ENCODE data around the gene ZNF691.
"Not testable (repeated sequence)": the region's sequence is repeated elsewhere in the genome, so short reads cannot be mapped to it uniquely, and the experiment has no call there.

Gene ZNF691

DNA sequence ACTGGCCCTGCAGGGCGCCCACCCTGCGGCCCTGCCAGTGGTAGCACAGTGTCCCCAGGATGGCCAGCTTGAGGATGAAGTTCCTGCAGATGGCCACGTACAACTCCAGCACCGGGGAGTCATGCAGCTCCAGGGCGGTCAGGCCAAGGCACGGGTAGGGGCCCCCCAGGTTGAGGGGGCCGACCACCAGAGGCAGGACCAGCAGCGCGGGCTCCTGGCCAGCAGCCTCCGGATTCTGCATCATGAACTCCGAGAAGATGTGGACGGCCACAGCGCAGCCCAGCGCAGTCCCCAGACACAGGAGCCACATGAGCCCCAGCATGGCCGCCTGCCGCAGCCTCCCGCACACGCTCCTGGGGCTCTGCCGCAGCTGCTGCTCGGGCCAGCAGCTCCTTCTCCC is 41.0 kb downstream of the ZNF691 start:
- in situ Hi-C loops (cut with HindIII; ENCODE audit: low sequenced_read_pairs): no loop called here
- no peak overlapping the region for H3K4me3 ChIP-seq (ENCODE audit: low read depth, low read length)
- TF ChIP-seq, protein P1, sequence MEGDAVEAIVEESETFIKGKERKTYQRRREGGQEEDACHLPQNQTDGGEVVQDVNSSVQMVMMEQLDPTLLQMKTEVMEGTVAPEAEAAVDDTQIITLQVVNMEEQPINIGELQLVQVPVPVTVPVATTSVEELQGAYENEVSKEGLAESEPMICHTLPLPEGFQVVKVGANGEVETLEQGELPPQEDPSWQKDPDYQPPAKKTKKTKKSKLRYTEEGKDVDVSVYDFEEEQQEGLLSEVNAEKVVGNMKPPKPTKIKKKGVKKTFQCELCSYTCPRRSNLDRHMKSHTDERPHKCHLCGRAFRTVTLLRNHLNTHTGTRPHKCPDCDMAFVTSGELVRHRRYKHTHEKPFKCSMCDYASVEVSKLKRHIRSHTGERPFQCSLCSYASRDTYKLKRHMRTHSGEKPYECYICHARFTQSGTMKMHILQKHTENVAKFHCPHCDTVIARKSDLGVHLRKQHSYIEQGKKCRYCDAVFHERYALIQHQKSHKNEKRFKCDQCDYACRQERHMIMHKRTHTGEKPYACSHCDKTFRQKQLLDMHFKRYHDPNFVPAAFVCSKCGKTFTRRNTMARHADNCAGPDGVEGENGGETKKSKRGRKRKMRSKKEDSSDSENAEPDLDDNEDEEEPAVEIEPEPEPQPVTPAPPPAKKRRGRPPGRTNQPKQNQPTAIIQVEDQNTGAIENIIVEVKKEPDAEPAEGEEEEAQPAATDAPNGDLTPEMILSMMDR (IDR thresholded peaks at IDR 0.05; ENCODE audit: low read depth, low read length): no peak
- DNase-seq (ENCODE audit: low read depth, low spot score): no peak

DNA sequence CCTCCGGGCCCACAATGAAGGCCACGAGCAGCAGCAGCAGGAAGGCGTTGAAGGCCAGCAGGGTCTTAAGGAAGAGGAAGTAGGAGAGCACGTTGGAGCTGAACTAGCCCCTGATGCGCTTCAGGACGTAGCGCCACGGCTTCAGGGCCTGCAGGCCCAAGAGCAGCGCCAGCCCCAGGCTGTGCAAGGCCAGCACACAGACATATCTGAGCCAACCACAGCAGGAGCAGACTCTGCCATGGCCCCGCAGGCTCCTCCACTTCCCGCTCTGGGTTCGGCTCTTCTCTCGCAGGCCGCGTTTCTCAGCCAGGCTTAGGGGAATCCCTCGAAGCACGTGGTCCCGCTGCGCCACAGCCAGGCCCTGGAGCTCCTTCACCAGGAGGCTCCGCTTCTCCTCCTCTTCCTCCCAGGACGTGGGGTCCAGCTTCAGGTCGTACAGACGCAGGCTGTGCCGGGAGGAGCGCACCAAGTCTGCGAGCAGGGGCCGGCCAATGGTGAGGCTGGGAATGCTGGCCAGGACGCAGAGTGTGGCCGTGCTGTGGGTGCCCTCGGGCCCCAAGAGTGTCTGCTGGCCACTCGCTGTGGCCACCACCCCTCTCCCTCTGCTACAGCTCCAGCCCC is 41.7 kb downstream of the ZNF691 start:
- no peak for DNase-seq (ENCODE audit: low read depth, low spot score)
- TF ChIP-seq, protein P1 (IDR thresholded peaks at IDR 0.05; ENCODE audit: low read depth, low read length): no peak
- no peak overlapping the region for H3K4me3 ChIP-seq (ENCODE audit: low read depth, low read length)
- in situ Hi-C loops (cut with HindIII; ENCODE audit: low sequenced_read_pairs): no loop called here

DNA sequence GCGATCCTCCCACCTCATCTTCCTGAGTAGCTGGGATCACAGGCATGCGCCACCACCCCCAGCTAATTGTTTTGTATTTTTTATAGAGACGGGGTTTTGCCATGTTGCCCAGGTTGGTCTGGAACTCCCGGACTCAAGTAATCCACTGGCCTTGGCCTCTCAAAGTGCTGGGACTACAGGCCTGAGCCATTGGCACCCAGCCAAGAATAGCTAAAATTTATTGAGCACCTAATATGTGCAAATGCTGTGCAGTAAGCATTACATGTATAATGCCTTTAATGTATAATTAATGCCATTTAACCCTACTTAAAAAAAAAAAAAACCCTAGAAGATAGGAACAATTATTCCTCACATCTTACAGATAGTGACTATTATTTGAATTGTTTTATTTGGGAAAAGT is 42.9 kb downstream of the ZNF691 start:
- H3K4me3 ChIP-seq (ENCODE audit: low read depth, low read length): no peak overlapping the region
- no peak for DNase-seq (ENCODE audit: low read depth, low spot score)
- in situ Hi-C loops (cut with HindIII; ENCODE audit: low sequenced_read_pairs): no loop called here
- TF ChIP-seq, protein P1 (IDR thresholded peaks at IDR 0.05; ENCODE audit: low read depth, low read length): no peak

DNA sequence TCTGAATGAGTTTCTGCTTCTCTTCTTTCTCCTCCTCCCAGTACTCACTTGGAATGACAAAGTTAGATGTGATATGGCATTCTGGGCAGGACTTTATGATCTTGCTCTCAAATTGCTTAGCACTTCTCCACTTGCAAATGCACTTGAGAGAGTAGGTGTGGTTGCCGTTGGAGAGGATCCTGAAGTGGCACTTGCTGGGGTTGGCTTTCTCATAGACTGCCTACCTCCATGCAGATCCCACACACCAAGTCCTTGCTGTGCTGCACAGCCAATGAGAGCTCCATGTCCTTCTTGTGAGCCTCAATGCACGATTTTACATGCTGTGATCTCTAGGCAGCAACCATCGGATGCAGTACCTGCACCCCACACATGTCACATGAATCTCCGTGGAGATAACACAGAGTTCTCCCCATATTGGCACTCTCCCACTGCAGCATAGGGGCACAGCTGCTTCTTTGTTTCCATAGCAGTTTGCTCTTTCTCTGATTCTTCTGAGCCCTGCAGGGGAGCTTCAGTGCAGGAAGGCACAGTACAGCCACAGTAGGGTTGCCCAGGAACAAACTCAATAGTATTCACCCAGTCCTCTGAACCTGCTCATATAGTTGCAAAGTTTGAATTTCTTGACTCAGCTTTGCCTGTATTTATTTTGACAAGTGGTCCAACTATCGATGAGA is 45.2 kb downstream of the ZNF691 start:
- no peak for DNase-seq (ENCODE audit: low read depth, low spot score)
- in situ Hi-C loops (cut with HindIII; ENCODE audit: low sequenced_read_pairs): no loop called here
- TF ChIP-seq, protein P1 (IDR thresholded peaks at IDR 0.05; ENCODE audit: low read depth, low read length): no peak
- H3K4me3 ChIP-seq (ENCODE audit: low read depth, low read length): no peak overlapping the region

DNA sequence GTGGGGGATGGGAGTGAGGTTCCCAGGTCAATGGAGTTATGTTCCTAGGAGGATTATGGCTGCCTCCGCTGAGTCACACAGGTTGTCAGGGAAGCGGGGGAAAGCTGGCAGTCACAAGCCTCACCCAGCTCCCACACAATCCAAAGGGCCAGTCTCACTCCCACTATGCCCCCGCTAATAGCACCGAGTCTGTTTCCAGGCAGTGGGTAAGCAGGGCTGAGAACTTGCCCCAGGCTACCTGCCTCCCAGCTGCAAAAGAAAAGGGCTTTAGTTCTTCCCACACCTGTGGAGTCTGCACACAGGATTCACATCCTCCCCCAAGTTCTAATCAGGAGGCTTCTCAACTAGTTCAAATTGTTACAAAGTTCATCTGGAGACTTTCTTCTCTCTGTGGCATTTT is 53.5 kb downstream of the ZNF691 start:
- not testable (repeated sequence) for DNase-seq (ENCODE audit: low read depth, low spot score)
- in situ Hi-C loops (cut with HindIII; ENCODE audit: low sequenced_read_pairs): loop anchor here (25.0 kb wide), 1 partner anchor 162 kb away; no protein-coding TSS in a partner anchor

More for the DNA sequence above, 53.5 kb downstream of the ZNF691 start:
- H3K4me3 ChIP-seq (ENCODE audit: low read depth, low read length): not testable (repeated sequence)

Data from astrocyte of the spinal cord (primary cell).